Measurements from ENCODE around the gene SECTM1. TPM values are rescaled to one million over a fixed set of nuclear protein-coding genes. Genes with fewer than 3 reads are reported as not detected.

Gene SECTM1
- total and polyA plus RNA-seq, 9 of the 15 experiments (the other 6 are each of a cell fraction or from before 2014, with no cell fraction given) = 0.11 to 0.46 (median 0.18) TPM; not detected in 6

- TF ChIP-seq AFF4 (CRISPR knock-in tag; IDR thresholded peaks at IDR 0.05) = peak; percentile 75
- 0 out of 2 replicates have a peak, but pooled peaks have one; percentile 29 for TF ChIP-seq ZNF644 (tag; IDR thresholded peaks at IDR 0.05; ENCODE audit: low read depth)
- no peak for TF ChIP-seq POLR3A (IDR thresholded peaks at IDR 0.05; ENCODE audit: borderline replicate concordance, extremely low read depth, insufficient read depth, insufficient read length)
- TF ChIP-seq FOXM1 (IDR thresholded peaks at IDR 0.05; ENCODE audit: low read depth) = peak; percentile 8; the same call in 1 of the 2 replicates
- no peak; the same call in 1 of the 2 replicates for TF ChIP-seq FOXM1 (CRISPR knock-in tag; IDR thresholded peaks at IDR 0.05; ENCODE audit: low read depth)
- no peak for TF ChIP-seq ZNF3 (CRISPR knock-in tag; IDR thresholded peaks at IDR 0.05)
- TF ChIP-seq E2F3 (CRISPR knock-in tag; IDR thresholded peaks at IDR 0.05) = 0 out of 2 replicates have a peak, but pooled peaks have one; percentile 49
- no peak for TF ChIP-seq HNRNPUL1 (IDR thresholded peaks at IDR 0.05; ENCODE audit: low read length)
- TF ChIP-seq, protein P1, sequence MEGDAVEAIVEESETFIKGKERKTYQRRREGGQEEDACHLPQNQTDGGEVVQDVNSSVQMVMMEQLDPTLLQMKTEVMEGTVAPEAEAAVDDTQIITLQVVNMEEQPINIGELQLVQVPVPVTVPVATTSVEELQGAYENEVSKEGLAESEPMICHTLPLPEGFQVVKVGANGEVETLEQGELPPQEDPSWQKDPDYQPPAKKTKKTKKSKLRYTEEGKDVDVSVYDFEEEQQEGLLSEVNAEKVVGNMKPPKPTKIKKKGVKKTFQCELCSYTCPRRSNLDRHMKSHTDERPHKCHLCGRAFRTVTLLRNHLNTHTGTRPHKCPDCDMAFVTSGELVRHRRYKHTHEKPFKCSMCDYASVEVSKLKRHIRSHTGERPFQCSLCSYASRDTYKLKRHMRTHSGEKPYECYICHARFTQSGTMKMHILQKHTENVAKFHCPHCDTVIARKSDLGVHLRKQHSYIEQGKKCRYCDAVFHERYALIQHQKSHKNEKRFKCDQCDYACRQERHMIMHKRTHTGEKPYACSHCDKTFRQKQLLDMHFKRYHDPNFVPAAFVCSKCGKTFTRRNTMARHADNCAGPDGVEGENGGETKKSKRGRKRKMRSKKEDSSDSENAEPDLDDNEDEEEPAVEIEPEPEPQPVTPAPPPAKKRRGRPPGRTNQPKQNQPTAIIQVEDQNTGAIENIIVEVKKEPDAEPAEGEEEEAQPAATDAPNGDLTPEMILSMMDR (IDR thresholded peaks at IDR 0.05 in 2 of 3, conservative IDR thresholded peaks at IDR 0.05 in 1 of 3; ENCODE audit: insufficient read depth in 2 of 3, low read depth in 1 of 3, low read length in 3 of 3) = no peak
- no peak for TF ChIP-seq RBM14 (IDR thresholded peaks at IDR 0.05; ENCODE audit: borderline replicate concordance, insufficient read depth, low read depth, low read length)
- no peak for TF ChIP-seq FOXO4 (CRISPR knock-in tag; IDR thresholded peaks at IDR 0.05)
- no peak for TF ChIP-seq TEAD2 (tag; IDR thresholded peaks at IDR 0.05)
- TF ChIP-seq STAT5B (CRISPR knock-in tag; IDR thresholded peaks at IDR 0.05) = no peak
- TF ChIP-seq MXI1 (IDR thresholded peaks at IDR 0.05; ENCODE audit: low read depth, low read length) = no peak
- TF ChIP-seq NBN (IDR thresholded peaks at IDR 0.05; ENCODE audit: low read depth) = no peak; the same call in 1 of the 2 replicates
- no peak for TF ChIP-seq DLX4 (CRISPR knock-in tag; IDR thresholded peaks at IDR 0.05)
These were observed 35.6 kb downstream of the SECTM1 start (continued) for GRCh38 chr17:82297714-82298537.
